ENCODE results near the gene PLEKHA1. TPM values are rescaled to one million over a fixed set of nuclear protein-coding genes. Genes with fewer than 3 reads are reported as not detected.

Gene PLEKHA1
- total RNA-seq, 2 experiments from 2014 or later: 5.5 to 7.3 TPM

DNA sequence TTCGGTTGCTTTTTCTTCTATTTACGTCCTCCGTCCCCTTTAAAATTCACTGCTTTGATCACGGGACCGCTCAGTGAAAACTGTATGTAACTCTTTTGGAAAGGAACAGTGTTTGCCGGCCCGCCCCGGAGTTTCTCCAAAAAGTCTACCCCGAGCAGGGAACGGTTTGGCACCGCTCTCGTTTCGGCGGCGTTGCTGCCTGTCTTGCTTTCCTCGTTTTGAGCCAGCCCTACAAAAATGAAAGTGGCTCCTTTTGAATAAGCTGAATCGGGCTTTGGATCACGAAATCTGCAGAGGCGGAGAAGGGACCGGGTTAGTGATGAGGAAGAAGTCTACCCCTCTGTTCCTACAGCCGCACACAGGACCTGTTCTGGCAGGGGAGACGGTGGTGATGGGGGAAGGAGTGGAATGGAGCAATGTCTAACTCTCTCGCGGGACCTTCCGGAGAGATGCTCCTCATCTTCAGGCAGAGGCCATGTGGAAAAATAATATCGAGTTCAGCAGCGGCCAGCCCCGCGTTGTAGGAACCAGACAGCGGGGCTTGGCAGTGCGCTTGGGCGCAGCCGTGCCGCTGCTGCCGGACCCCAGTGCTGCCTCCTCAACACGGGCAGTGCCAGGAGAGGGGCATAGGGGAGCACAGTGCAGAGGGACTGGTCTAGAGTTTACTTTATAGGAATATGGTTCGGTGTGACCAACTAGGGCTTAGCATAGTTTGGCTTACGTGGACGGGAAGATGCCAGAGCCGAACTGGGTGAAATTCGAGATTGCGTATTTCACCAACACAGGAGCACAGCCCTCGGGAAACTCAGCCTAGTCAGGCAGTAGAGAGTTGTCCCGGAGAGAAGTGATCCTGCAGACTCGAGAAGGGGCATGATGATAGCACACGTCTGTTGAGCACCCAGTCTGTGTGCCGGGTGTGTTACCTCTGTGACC lies 88.3 kb downstream of the PLEKHA1 start:
- ChIA-PET CTCF (ENCODE audit: unreplicated experiment) (no interaction called here), POLR2A (no interaction called here)
- TF ChIP-seq EZH2phosphoT487 (IDR thresholded peaks at IDR 0.05; ENCODE audit: borderline replicate concordance, low read depth, low read length): no peak
- TF ChIP-seq, protein P1, sequence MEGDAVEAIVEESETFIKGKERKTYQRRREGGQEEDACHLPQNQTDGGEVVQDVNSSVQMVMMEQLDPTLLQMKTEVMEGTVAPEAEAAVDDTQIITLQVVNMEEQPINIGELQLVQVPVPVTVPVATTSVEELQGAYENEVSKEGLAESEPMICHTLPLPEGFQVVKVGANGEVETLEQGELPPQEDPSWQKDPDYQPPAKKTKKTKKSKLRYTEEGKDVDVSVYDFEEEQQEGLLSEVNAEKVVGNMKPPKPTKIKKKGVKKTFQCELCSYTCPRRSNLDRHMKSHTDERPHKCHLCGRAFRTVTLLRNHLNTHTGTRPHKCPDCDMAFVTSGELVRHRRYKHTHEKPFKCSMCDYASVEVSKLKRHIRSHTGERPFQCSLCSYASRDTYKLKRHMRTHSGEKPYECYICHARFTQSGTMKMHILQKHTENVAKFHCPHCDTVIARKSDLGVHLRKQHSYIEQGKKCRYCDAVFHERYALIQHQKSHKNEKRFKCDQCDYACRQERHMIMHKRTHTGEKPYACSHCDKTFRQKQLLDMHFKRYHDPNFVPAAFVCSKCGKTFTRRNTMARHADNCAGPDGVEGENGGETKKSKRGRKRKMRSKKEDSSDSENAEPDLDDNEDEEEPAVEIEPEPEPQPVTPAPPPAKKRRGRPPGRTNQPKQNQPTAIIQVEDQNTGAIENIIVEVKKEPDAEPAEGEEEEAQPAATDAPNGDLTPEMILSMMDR (conservative IDR thresholded peaks at IDR 0.05; ENCODE audit: low read length): no peak
- no peak overlapping the region for H2AFZ ChIP-seq (ENCODE audit: low read length)
- no peak for DNase-seq (ENCODE audit: low spot score)
- H3K9me3 ChIP-seq (ENCODE audit: low read length): no peaks in the 10 kb centered on the region
- no peaks in the 10 kb centered on the region for H4K20me1 ChIP-seq (ENCODE audit: insufficient read depth, low read length)
- H3K4me1 ChIP-seq (ENCODE audit: insufficient read depth, low read length, poor library complexity, severe bottlenecking): no peaks in the 10 kb centered on the region
- no peaks in the 10 kb centered on the region for H3K79me2 ChIP-seq (ENCODE audit: insufficient read depth, low read depth, low read length)
- intact Hi-C loops (cut with micrococcal nuclease; ENCODE audit: unreplicated experiment): no loop called here
- no peaks in the 10 kb centered on the region for H3K36me3 ChIP-seq (ENCODE audit: insufficient read depth, low read length)
- no peak overlapping the region for H3K4me3 ChIP-seq (ENCODE audit: low read depth, low read length, poor library complexity, severe bottlenecking)
- no peak overlapping the region for H3K27ac ChIP-seq (ENCODE audit: low read depth, low read length, poor library complexity, severe bottlenecking)
- no TSS peak for BruUV-seq (replicated peaks)
- no peaks in the 10 kb centered on the region for H3K9me2 ChIP-seq (ENCODE audit: insufficient read depth, low read length)
- no peak overlapping the region for H3K4me2 ChIP-seq (ENCODE audit: low read length)

DNA sequence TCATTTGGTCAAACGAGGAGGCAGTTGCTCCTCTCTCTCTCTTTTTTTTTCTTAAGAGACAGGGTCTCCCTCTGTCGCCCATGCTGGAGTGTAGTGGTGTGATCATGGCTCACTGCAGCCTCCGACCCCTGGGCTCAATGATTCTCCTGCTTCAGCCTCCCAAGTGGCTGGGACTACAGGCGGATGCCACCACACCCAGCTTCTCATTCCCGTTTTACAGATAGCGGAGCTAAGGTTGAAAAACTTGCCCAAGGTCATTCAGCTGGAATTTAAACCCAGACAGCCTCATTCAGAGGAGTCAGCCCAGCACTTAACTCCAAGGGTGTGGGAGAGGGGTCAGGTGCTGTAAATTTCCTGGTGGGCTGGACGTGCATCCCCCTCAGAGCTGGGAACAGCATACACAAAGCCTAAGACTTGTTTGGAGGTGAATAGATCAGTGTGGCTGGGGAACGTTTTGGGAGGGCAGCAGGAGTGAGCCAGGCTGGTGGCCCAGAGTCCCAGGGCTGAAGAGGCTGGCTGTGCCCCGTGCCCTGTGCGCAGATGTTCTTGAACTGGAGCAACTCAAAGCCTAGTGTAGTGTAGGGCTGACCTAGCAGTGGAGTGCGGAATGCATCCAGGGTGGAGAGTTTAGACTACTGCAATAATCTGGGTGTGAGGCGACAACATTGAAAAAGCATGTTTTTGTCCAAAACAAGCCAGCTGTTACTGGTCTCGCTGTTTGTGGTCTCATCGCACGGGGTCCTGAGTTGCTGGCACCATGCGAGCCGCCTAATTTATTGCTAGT lies 89.2 kb downstream of the PLEKHA1 start:
- no peak for DNase-seq (ENCODE audit: low spot score)
- no peak overlapping the region for H3K27ac ChIP-seq (ENCODE audit: low read depth, low read length, poor library complexity, severe bottlenecking)
- H3K9me2 ChIP-seq (ENCODE audit: insufficient read depth, low read length): no peaks in the 10 kb centered on the region
- H3K36me3 ChIP-seq (ENCODE audit: insufficient read depth, low read length): no peaks in the 10 kb centered on the region
- no peak overlapping the region for H3K4me2 ChIP-seq (ENCODE audit: low read length)
- intact Hi-C loops (cut with micrococcal nuclease; ENCODE audit: unreplicated experiment): no loop called here
- H3K9me3 ChIP-seq (ENCODE audit: low read length): no peaks in the 10 kb centered on the region
- H4K20me1 ChIP-seq (ENCODE audit: insufficient read depth, low read length): no peaks in the 10 kb centered on the region
- no peaks in the 10 kb centered on the region for H3K4me1 ChIP-seq (ENCODE audit: insufficient read depth, low read length, poor library complexity, severe bottlenecking)
- CTCF ChIA-PET (ENCODE audit: unreplicated experiment): no interaction called here
- TF ChIP-seq, protein P1 (conservative IDR thresholded peaks at IDR 0.05; ENCODE audit: low read length): no peak
- TF ChIP-seq EZH2phosphoT487 (IDR thresholded peaks at IDR 0.05; ENCODE audit: borderline replicate concordance, low read depth, low read length): no peak
- no peaks in the 10 kb centered on the region for H3K79me2 ChIP-seq (ENCODE audit: insufficient read depth, low read depth, low read length)
- H3K4me3 ChIP-seq (ENCODE audit: low read depth, low read length, poor library complexity, severe bottlenecking): no peak overlapping the region
- BruUV-seq (replicated peaks): no TSS peak
- no peak overlapping the region for H2AFZ ChIP-seq (ENCODE audit: low read length)
- POLR2A ChIA-PET: no interaction called here

DNA sequence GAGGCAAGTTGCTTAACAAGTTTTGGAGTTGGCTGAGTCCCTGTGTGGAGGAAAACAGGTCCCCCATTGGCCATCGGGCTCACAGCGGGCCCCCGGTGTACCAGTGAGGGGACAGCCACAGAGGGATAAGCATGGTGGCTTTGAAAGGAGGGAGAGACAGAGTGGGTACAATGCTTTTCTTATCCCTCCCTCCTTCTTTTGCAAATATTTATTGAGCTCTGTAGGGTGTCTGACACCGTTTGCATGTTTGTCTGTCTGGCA lies 89.7 kb downstream of the PLEKHA1 start:
- H3K9me3 ChIP-seq (ENCODE audit: low read length): no peaks in the 10 kb centered on the region
- no peaks in the 10 kb centered on the region for H3K4me1 ChIP-seq (ENCODE audit: insufficient read depth, low read length, poor library complexity, severe bottlenecking)
- H3K36me3 ChIP-seq (ENCODE audit: insufficient read depth, low read length): no peaks in the 10 kb centered on the region
- no peak overlapping the region for H3K4me3 ChIP-seq (ENCODE audit: low read depth, low read length, poor library complexity, severe bottlenecking)
- no peaks in the 10 kb centered on the region for H4K20me1 ChIP-seq (ENCODE audit: insufficient read depth, low read length)
- DNase-seq (ENCODE audit: low spot score): no peak
- TF ChIP-seq EZH2phosphoT487 (IDR thresholded peaks at IDR 0.05; ENCODE audit: borderline replicate concordance, low read depth, low read length): no peak
- TF ChIP-seq, protein P1 (conservative IDR thresholded peaks at IDR 0.05; ENCODE audit: low read length): no peak
- no peak overlapping the region for H3K27ac ChIP-seq (ENCODE audit: low read depth, low read length, poor library complexity, severe bottlenecking)
- no TSS peak for BruUV-seq (replicated peaks)
- H3K79me2 ChIP-seq (ENCODE audit: insufficient read depth, low read depth, low read length): no peaks in the 10 kb centered on the region
- H3K9me2 ChIP-seq (ENCODE audit: insufficient read depth, low read length): no peaks in the 10 kb centered on the region
- intact Hi-C loops (cut with micrococcal nuclease; ENCODE audit: unreplicated experiment): no loop called here
- no peak overlapping the region for H2AFZ ChIP-seq (ENCODE audit: low read length)
- POLR2A ChIA-PET: no interaction called here
- CTCF ChIA-PET (ENCODE audit: unreplicated experiment): no interaction called here
- H3K4me2 ChIP-seq (ENCODE audit: low read length): no peak overlapping the region

All from OCI-LY7 (cell line).